ENCODE data around the gene CCDC40. TPM values are rescaled to one million over a fixed set of nuclear protein-coding genes. Genes with fewer than 3 reads are reported as not detected.

The CCDC40 gene
- total and polyA plus RNA-seq, 7 donors = 1.4 to 25.8 (median 5.3) TPM; not detected in 2

DNA sequence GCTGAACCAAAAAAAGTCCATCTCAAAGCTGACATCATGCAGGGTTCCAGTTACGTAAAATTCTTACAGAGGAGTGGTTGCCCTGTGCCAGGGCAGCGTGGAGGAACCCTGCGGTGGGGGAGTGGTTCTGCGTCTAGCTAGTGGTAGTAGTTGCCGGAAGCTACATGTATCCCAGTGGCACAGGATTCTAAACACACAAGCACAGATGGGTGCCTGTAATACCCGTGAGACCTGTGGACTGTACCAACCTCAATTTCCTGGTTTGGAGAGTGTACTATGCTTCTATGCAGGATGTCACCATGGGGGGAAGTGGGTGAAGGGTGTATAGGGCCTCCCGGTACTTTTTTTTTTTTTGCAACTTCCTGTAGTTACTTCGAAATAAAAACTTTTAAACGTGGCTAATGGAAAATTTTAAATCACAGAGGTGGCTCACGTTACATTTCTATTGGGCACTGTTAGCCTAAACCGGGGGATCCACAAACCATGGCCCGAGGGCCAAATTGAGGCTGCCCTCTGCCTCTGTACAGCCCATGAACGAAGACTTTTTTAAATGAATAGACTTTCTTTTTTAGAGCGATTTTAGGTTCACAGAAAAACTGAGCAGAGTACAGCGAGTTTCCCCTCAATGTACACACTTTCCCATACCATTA is 39.3 kb upstream of the CCDC40 start:
- no peaks in the 10 kb centered on the region for H3K36me3 ChIP-seq
- no peak for DNase-seq
- 49 to 77% methylated on average over 15 of the region's 15 CpGs for WGBS, 2 donors
- peaks cover 1 to 25% (median 22%) of the 10 kb centered on the region in 4 donors for H3K4me1 ChIP-seq
- intact Hi-C loops (cut with DNase I) = no loop called here
- H3K27me3 ChIP-seq = no peaks in the 10 kb centered on the region
- peak in 1 of 4 donors; percentile 11 for TF ChIP-seq POLR2AphosphoS5 (IDR thresholded peaks at IDR 0.05)
- TF ChIP-seq POLR2A (IDR thresholded peaks at IDR 0.05) = no peak
- H3K4me3 ChIP-seq = no peak overlapping the region
- no peak overlapping the region for H3K27ac ChIP-seq
- no peaks in the 10 kb centered on the region for H3K9me3 ChIP-seq

DNA sequence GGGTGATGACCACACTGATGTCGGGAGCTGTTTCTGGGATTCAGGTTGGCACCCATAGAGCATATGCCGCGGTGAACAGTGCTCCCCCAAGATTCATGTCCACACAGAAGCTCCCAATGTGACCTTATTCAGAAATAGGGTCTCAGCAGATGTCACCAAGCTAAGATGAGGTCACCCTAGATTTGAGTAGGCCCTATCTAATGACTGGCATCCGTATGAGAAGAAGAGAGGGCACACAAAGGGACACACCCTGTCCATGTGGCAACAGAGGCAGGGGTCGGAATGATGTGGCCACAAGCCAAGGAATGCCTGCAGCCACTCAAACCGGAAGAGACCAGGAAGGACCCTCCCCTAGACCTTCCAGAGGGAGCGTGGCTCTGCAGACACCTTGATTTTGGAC is 36.3 kb upstream of the CCDC40 start:
- TF ChIP-seq EP300 (IDR thresholded peaks at IDR 0.05) (no peak), POLR2A (IDR thresholded peaks at IDR 0.05) (no peak), POLR2AphosphoS5 (IDR thresholded peaks at IDR 0.05) (no peak)
- TF ChIP-seq, protein P1, sequence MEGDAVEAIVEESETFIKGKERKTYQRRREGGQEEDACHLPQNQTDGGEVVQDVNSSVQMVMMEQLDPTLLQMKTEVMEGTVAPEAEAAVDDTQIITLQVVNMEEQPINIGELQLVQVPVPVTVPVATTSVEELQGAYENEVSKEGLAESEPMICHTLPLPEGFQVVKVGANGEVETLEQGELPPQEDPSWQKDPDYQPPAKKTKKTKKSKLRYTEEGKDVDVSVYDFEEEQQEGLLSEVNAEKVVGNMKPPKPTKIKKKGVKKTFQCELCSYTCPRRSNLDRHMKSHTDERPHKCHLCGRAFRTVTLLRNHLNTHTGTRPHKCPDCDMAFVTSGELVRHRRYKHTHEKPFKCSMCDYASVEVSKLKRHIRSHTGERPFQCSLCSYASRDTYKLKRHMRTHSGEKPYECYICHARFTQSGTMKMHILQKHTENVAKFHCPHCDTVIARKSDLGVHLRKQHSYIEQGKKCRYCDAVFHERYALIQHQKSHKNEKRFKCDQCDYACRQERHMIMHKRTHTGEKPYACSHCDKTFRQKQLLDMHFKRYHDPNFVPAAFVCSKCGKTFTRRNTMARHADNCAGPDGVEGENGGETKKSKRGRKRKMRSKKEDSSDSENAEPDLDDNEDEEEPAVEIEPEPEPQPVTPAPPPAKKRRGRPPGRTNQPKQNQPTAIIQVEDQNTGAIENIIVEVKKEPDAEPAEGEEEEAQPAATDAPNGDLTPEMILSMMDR (IDR thresholded peaks at IDR 0.05) = no peak
- intact Hi-C loops (cut with DNase I) = no loop called here
- WGBS, 2 donors = 95 to 97% methylated on average over 7 of the region's 7 CpGs
- Histone ChIP-seq H3K27ac (no peak overlapping the region), H3K36me3 (no peaks in the 10 kb centered on the region), H3K27me3 (no peaks in the 10 kb centered on the region), H3K4me1 (peaks cover 0 to 5% (median 0%) of the 10 kb centered on the region in 4 donors), H3K4me3 (no peak overlapping the region), H3K9me3 (no peaks in the 10 kb centered on the region)
- DNase-seq = no peak

DNA sequence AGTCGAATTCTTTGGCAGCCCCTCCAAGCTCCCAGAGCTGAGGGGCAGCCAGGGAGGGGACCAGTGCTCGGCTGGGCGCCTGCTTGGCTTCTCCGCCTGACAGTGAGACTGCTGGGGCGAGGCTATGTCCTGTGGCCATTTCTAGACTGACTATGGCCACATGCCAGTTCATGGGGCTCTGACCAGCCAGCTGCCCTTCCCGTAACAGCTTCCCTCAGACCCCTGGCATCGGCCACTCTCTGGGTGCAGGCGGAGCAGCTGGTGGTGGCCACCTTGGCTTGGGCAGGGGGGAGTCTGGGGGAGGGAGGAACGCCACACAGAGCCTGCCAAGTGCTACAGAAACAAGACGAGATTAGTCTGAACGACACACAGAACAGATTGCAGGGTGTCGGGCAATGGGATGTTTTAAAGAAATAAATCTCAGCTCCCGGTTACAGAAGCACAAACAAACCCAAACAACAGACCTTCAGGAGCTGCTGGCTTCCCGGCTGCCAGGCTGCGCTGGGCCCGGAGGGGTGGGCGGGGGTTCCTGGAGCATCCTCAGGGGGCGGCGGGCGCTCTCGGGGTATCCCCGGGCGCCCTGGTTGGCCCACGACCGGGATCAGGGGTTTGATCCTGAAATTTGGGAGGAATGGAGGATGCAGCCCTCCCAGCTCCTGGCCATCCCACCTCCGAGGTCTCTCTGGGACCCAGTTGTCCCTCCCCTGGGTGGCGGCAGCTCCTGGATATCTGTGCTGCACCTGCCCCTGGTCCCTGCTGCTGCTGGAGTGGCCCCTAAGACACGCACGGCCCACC is 35.3 kb upstream of the CCDC40 start:
- Histone ChIP-seq H3K4me3 (no peak overlapping the region), H3K27me3 (no peaks in the 10 kb centered on the region), H3K36me3 (no peaks in the 10 kb centered on the region), H3K27ac (no peak overlapping the region), H3K4me1 (peaks cover 0 to 12% (median 6%) of the 10 kb centered on the region in 4 donors), H3K9me3 (no peaks in the 10 kb centered on the region)
- WGBS, 2 donors = 89 to 93% methylated on average over 29 of the region's 29 CpGs
- DNase-seq = no peak
- intact Hi-C loops (cut with DNase I) = no loop called here
- TF ChIP-seq, protein P1 (IDR thresholded peaks at IDR 0.05) = no peak
- TF ChIP-seq POLR2AphosphoS5 (IDR thresholded peaks at IDR 0.05) (no peak), POLR2A (IDR thresholded peaks at IDR 0.05) (no peak), EP300 (IDR thresholded peaks at IDR 0.05) (no peak)

DNA sequence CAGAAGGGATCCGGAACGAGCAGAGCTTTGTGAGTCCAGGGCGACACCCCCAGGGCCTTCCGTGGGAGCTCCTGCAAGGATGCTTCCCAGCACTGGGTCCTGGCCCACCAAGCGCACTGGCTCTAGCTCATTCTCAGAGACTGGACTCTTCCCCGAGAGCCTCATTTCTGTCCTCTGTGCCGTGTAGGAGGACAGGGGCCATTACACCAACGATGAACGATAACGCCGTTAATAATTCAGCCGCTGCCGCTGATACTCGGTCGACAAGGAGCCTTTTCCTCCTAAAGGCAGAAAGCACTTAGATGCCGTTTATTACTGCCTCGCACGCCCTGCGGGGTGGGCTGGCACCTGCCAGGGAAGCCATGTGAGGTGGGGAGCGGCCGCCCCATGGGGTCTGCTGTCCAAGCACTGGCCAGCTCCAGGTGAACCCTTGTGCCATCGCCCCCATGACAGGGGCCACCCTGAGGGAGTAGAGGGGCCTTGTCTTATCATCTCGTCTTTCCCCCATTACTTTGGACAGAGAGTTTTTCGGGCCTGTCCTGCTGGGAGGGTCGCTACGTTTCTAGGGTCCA is 34.3 kb upstream of the CCDC40 start:
- intact Hi-C loops (cut with DNase I) = no loop called here
- Histone ChIP-seq H3K27ac (no peak overlapping the region), H3K9me3 (no peaks in the 10 kb centered on the region), H3K4me1 (peaks cover 0 to 13% (median 7%) of the 10 kb centered on the region in 4 donors), H3K4me3 (no peak overlapping the region), H3K27me3 (no peaks in the 10 kb centered on the region), H3K36me3 (no peaks in the 10 kb centered on the region)
- DNase-seq = no peak
- 90 to 93% methylated on average over 26 of the region's 26 CpGs for WGBS, 2 donors
- TF ChIP-seq, protein P1 (IDR thresholded peaks at IDR 0.05) = no peak
- TF ChIP-seq POLR2AphosphoS5 (IDR thresholded peaks at IDR 0.05) = no peak
- TF ChIP-seq EP300 (IDR thresholded peaks at IDR 0.05) = no peak
- no peak for TF ChIP-seq POLR2A (IDR thresholded peaks at IDR 0.05)
